ENCODE results near the gene RBM44. TPM values are rescaled to one million over a fixed set of nuclear protein-coding genes. Genes with fewer than 3 reads are reported as not detected.

The RBM44 gene
- total and polyA plus RNA-seq, 10 donors: 0.29 to 3.1 (median 1.5) TPM

- intact Hi-C loops (cut with DNase I; ENCODE audit: low total_unique reads): no loop called here
- Histone ChIP-seq H3K27me3 (replicated peaks in 1 of 7) (peaks cover 0 to 51% (median 0%) of the 10 kb centered on the region in 7 donors), H3K27ac (no peak overlapping the region), H3K9me3 (no peaks in the 10 kb centered on the region), H3K4me3 (no peak overlapping the region), H3K36me3 (no peaks in the 10 kb centered on the region), H3K4me1 (peaks cover 0 to 16% (median 4%) of the 10 kb centered on the region in 6 donors)
- peak; percentile 63 for DNase-seq
- TF ChIP-seq POLR2A (IDR thresholded peaks at IDR 0.05) (no peak), POLR2AphosphoS5 (IDR thresholded peaks at IDR 0.05) (no peak)
- TF ChIP-seq, protein P1, sequence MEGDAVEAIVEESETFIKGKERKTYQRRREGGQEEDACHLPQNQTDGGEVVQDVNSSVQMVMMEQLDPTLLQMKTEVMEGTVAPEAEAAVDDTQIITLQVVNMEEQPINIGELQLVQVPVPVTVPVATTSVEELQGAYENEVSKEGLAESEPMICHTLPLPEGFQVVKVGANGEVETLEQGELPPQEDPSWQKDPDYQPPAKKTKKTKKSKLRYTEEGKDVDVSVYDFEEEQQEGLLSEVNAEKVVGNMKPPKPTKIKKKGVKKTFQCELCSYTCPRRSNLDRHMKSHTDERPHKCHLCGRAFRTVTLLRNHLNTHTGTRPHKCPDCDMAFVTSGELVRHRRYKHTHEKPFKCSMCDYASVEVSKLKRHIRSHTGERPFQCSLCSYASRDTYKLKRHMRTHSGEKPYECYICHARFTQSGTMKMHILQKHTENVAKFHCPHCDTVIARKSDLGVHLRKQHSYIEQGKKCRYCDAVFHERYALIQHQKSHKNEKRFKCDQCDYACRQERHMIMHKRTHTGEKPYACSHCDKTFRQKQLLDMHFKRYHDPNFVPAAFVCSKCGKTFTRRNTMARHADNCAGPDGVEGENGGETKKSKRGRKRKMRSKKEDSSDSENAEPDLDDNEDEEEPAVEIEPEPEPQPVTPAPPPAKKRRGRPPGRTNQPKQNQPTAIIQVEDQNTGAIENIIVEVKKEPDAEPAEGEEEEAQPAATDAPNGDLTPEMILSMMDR (IDR thresholded peaks at IDR 0.05 in 8 of 11, conservative IDR thresholded peaks at IDR 0.05 in 3 of 11): no peak
- WGBS, 5 donors: 83 to 95% (median 90%) methylated on average over 12 to 14 of the region's 14 CpGs
Measured at GRCh38 chr2:237873897-237874551, 75.4 kb downstream of the RBM44 start.

DNA sequence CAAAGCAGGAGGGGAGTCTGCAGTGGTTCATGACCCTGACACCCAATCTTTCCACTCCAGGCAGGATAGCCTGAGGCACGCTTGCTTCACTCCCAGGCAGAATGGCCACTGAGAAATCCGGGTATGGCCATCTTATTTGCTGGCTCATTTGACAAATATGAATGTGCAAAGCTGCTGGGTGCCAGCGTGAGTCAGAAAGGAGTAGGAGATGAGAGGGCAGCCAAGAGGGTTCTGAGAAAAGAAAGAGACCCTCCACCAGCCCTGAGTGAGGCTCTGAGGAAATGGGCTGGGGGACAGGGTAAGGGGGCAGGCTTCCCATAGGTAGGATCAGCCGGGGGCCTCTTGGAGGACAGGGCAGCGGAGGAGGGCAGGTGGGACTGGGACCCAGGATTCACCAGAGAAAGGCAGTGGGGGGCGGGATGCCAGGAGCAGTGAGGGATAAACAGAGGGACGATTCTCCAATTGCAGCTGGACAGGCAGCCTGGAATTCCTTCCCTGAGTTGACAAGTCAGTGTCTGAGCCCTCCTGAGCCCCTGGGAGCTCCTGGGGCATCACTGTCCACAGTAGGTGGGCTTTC, 76.1 kb downstream of the RBM44 start:
- intact Hi-C loops (cut with DNase I; ENCODE audit: low total_unique reads): no loop called here
- Histone ChIP-seq H3K36me3 (no peaks in the 10 kb centered on the region), H3K27ac (no peak overlapping the region), H3K27me3 (replicated peaks in 1 of 7) (peaks cover 0 to 45% (median 0%) of the 10 kb centered on the region in 7 donors), H3K9me3 (no peaks in the 10 kb centered on the region), H3K4me3 (no peak overlapping the region), H3K4me1 (peaks cover 0 to 13% (median 4%) of the 10 kb centered on the region in 6 donors)
- 79 to 96% (median 87%) methylated on average over 6 to 7 of the region's 7 CpGs for WGBS, 5 donors
- TF ChIP-seq, protein P1 (IDR thresholded peaks at IDR 0.05 in 8 of 11, conservative IDR thresholded peaks at IDR 0.05 in 3 of 11): no peak
- TF ChIP-seq POLR2A (IDR thresholded peaks at IDR 0.05) (no peak), POLR2AphosphoS5 (IDR thresholded peaks at IDR 0.05) (no peak)
- peak; percentile 51 for DNase-seq

- H3K27me3 ChIP-seq (replicated peaks in 1 of 7): peaks cover 0 to 37% (median 0%) of the 10 kb centered on the region in 7 donors
- peak; percentile 48 for DNase-seq
Measured at GRCh38 chr2:237875256-237876060, 76.9 kb downstream of the RBM44 start.

More at GRCh38 chr2:237875256-237876060, 76.9 kb downstream of the RBM44 start:
- H3K27ac ChIP-seq: no peak overlapping the region
- no peak overlapping the region for H3K4me3 ChIP-seq
- H3K9me3 ChIP-seq: no peaks in the 10 kb centered on the region
- peaks cover 0 to 13% (median 4%) of the 10 kb centered on the region in 6 donors for H3K4me1 ChIP-seq
- no peaks in the 10 kb centered on the region for H3K36me3 ChIP-seq
- no peak for TF ChIP-seq POLR2AphosphoS5 (IDR thresholded peaks at IDR 0.05)
- TF ChIP-seq POLR2A (IDR thresholded peaks at IDR 0.05): no peak
- TF ChIP-seq, protein P1 (IDR thresholded peaks at IDR 0.05 in 8 of 11, conservative IDR thresholded peaks at IDR 0.05 in 3 of 11): no peak
- intact Hi-C loops (cut with DNase I; ENCODE audit: low total_unique reads): no loop called here
- 86 to 96% (median 92%) methylated on average over 6 to 16 of the region's 16 CpGs for WGBS, 5 donors

Data from spleen (tissue), 11 donors.